GM12878 (cell line): ENCODE measurements around the gene RAB26. TPM values are rescaled to one million over a fixed set of nuclear protein-coding genes. Genes with fewer than 3 reads are reported as not detected.

Source experiments
- ATAC-seq: fragments of 200-7000 bp; cut with Tn5 transposase; 3 replicates; pipeline ENCODE4 v1.9.1; 2020; ENCODE audit warnings: mild to moderate bottlenecking, moderate library complexity
- BruUV-seq: library from RNA; stranded (reverse); fragments of 400-500 nt; replicated peaks from 2 replicates; lab custom pipeline; 2021; lab: Mats Ljungman, UMichigan
- CTCF ChIA-PET: fragments of 300-600 bp; sonication (Branson Sonifier 250); formaldehyde crosslinking; extraction: SDS; loops from one replicate; lab custom pipeline; 2021; ENCODE audit warnings: inconsistent platforms; lab: Yijun Ruan, JAX
- POLR2A ChIA-PET: fragments of 350-600 bp; formaldehyde crosslinking; extraction: SDS; loops from one replicate; lab custom pipeline; 2021; ENCODE audit warnings: inconsistent platforms; lab: Charles Lee
- RAD21 ChIA-PET: fragments of 300-600 bp; sonication (Branson Sonifier 250); formaldehyde crosslinking; loops from one replicate; lab custom pipeline; 2023; ENCODE audit warnings: antibody characterized with exemption; ENCODE audit not compliant: unreplicated experiment; lab: Charles Lee
- SMC1A ChIA-PET: fragments of 300-600 bp; sonication (Branson Sonifier 250); formaldehyde crosslinking; loops from one replicate; lab custom pipeline; 2023; ENCODE audit not compliant: unreplicated experiment, uncharacterized antibody; lab: Charles Lee
- DNase-seq: peaks from one replicate; pipeline ENCODE4 v3.0.0-alpha.2; 2011; ENCODE audit warnings: low read depth, low spot score
- FAIRE-seq: peaks from 3 replicates; lab custom pipeline; 2011; peaks lifted over from hg19 to GRCh38; lab: Jason Lieb, UNC
- H2AFZ ChIP-seq: 2 replicates; pipeline ENCODE4 v1.6.0; 2011; ENCODE audit warnings: low read depth, low read length, control low read depth; ENCODE audit not compliant: control insufficient read depth
- H3K27ac ChIP-seq: 2 replicates; pipeline ENCODE4 v1.5.1; 2011; ENCODE audit warnings: control low read depth; ENCODE audit not compliant: control insufficient read depth, insufficient read depth
- H3K27me3 ChIP-seq, 2 experiments: replicated peaks in 1 of 2; 2 replicates each; pipeline versions ENCODE4 v1.6.0 to v1.6.1; 2011; ENCODE audit warnings: low read length in 1 of 2; ENCODE audit not compliant: control insufficient read depth in 2 of 2, insufficient read depth in 2 of 2
- H3K36me3 ChIP-seq, 2 experiments: 2 replicates each; pipeline ENCODE4 v1.5.1; 2011; ENCODE audit warnings: low read length in 1 of 2; ENCODE audit not compliant: control insufficient read depth in 2 of 2, insufficient read depth in 2 of 2
- H3K4me1 ChIP-seq: 2 replicates; pipeline ENCODE4 v1.6.1; 2011; ENCODE audit warnings: mild to moderate bottlenecking, low read length, moderate library complexity, mixed read lengths; ENCODE audit not compliant: control insufficient read depth, insufficient read depth
- H3K4me2 ChIP-seq: 2 replicates; pipeline ENCODE4 v1.6.0; 2011; ENCODE audit warnings: control low read depth; ENCODE audit not compliant: control insufficient read depth, insufficient read depth
- H3K4me3 ChIP-seq: fragments of 200-600 bp; sonication (generic); 2 replicates; pipeline ENCODE4 v1.5.1; 2016
- H3K79me2 ChIP-seq: 2 replicates; pipeline ENCODE4 v1.6.0; 2011; ENCODE audit warnings: low read length; ENCODE audit not compliant: control insufficient read depth, insufficient read depth
- H3K9ac ChIP-seq: 2 replicates; pipeline ENCODE4 v1.8.0; 2011; ENCODE audit warnings: low read length, control low read depth, mixed read lengths; ENCODE audit not compliant: control insufficient read depth, insufficient read depth
- H3K9me3 ChIP-seq: replicated peaks from 3 replicates; pipeline ENCODE4 v1.5.1; 2011; ENCODE audit warnings: mild to moderate bottlenecking, low read length; ENCODE audit not compliant: control insufficient read depth, insufficient read depth
- H4K20me1 ChIP-seq: 2 replicates; pipeline ENCODE4 v1.6.0; 2011; ENCODE audit not compliant: control insufficient read depth, insufficient read depth
- CTCF ChIP-seq, 3 experiments: IDR thresholded peaks in 2 of 3; conservative IDR thresholded peaks in 1 of 3; 2 replicates each; pipeline ENCODE4 v1.5.1; 2011; ENCODE audit warnings: low read depth in 3 of 3, low read length in 3 of 3, mild to moderate bottlenecking in 3 of 3, control low read depth in 2 of 3, moderate library complexity in 2 of 3, inconsistent platforms in 1 of 3, mixed read lengths in 1 of 3; ENCODE audit not compliant: control insufficient read depth in 2 of 3, insufficient read depth in 1 of 3; ENCODE audit errors: extremely low read depth in 1 of 3
- GATAD2B ChIP-seq: fragments of 450-650 bp; conservative IDR thresholded peaks from 2 replicates; pipeline ENCODE4 v1.6.1; 2017; ENCODE audit warnings: low read depth, mild to moderate bottlenecking, moderate library complexity
- KDM1A ChIP-seq: fragments of 200-600 bp; sonication (generic); IDR thresholded peaks from 2 replicates; pipeline ENCODE4 v1.6.1; 2016; ENCODE audit warnings: borderline replicate concordance
- MLLT1 ChIP-seq: fragments of 450-650 bp; IDR thresholded peaks from 2 replicates; pipeline ENCODE4 v1.6.1; 2016; ENCODE audit warnings: mild to moderate bottlenecking
- PAX5 ChIP-seq: IDR thresholded peaks from 2 replicates; pipeline ENCODE4 v1.6.1; 2011; ENCODE audit warnings: low read depth, low read length, borderline replicate concordance
- RAD21 ChIP-seq: IDR thresholded peaks from 2 replicates; pipeline ENCODE4 v1.6.1; 2011; ENCODE audit warnings: mild to moderate bottlenecking, low read depth, low read length, moderate library complexity; ENCODE audit not compliant: insufficient read depth
- SMC3 ChIP-seq: IDR thresholded peaks from 2 replicates; pipeline ENCODE4 v1.6.1; 2011; ENCODE audit warnings: low read length, improper control_type of control experiment, borderline replicate concordance
- SUZ12 ChIP-seq: fragments of 200-600 bp; sonication (generic); IDR thresholded peaks from one replicate; pipeline ENCODE4 v1.6.1; 2018; ENCODE audit warnings: antibody characterized with exemption, mild to moderate bottlenecking; ENCODE audit not compliant: unreplicated experiment
- WGBS: methylation state at CpG from one replicate; pipeline ENCODE4 v1.1.6; 2016; ENCODE audit warnings: low lambda C conversion rate; ENCODE audit not compliant: insufficient replicate concordance, insufficient coverage; ENCODE audit errors: missing lambda C conversion rate; 5-methylcytosine and 5-hydroxymethylcytosine counted together
- in situ Hi-C: fragments of 300-500 bp; cut with MboI; formaldehyde crosslinking; loops from 9 replicates; pipeline ENCODE4 v1.14.3; 2018; ENCODE audit warnings: mixed read lengths
- intact Hi-C: fragments of 100-400 bp; cut with micrococcal nuclease; formaldehyde crosslinking; loops from one replicate; pipeline ENCODE4 v1.14.2; 2022; ENCODE audit not compliant: unreplicated experiment
- polyA plus RNA-seq, 11 experiments: library from polyadenylated mRNA; depleted of rRNA in 4 of 11; unstranded in 6 of 11; stranded (reverse) in 5 of 11; fragments of >200 nt; fragmentation: Nextera tagmentation in 4 of 11; fragmentation: Illumina TruSeq in 1 of 11; extraction: Ambion mirVana in 4 of 11; extraction: Trizol in 1 of 11; gene quantifications; 1 replicate in 1 of 11; 2 replicates in 10 of 11; pipeline versions ENCODE4 v1.2.1 to v1.2.3, GENCODE V29; 2011 to 2016; ENCODE audit warnings: inconsistent platforms in 2 of 11, missing spikeins in 2 of 11, low read depth in 1 of 11
- total RNA-seq, 4 experiments: library from RNA; depleted of rRNA in 3 of 4; stranded (reverse); fragments of >200 nt in 3 of 4; fragmentation: Illumina TruSeq in 1 of 4; extraction: Trizol in 1 of 4; gene quantifications; 2 replicates each; pipeline versions ENCODE4 v1.2.1 to v1.2.3, GENCODE V29; 2013 to 2021

The RAB26 gene
- total and polyA plus RNA-seq, 10 of the 15 experiments (the other 5 are each of a cell fraction or from before 2014, with no cell fraction given), result 0.13 to 4.5 (median 0.33) TPM; not detected in 1

GRCh38 chr16:2194852-2195321 is 46.5 kb downstream of the RAB26 start (continued):
- TF ChIP-seq CTCF (IDR thresholded peaks at IDR 0.05 in 2 of 3, conservative IDR thresholded peaks at IDR 0.05 in 1 of 3; ENCODE audit: control insufficient read depth in 2 of 3, extremely low read depth in 1 of 3, insufficient read depth in 1 of 3, low read depth in 3 of 3, low read length in 3 of 3) (peak; percentile 43 to 65 (median 48)), RAD21 (peak; percentile 55), SMC3 (peak; percentile 40; the same call in 1 of the 2 replicates), MLLT1 (no peak)

GRCh38 chr16:2195322-2196161 is 47.1 kb downstream of the RAB26 start:
- no peaks in the 10 kb centered on the region for H4K20me1 ChIP-seq
- ATAC-seq, result peak; percentile 36
- H3K27me3 ChIP-seq, result peaks cover 12 to 15% of the 10 kb centered on the region in 2 experiments
- CTCF ChIA-PET, result interaction anchor here (0.7 to 2.0 kb wide), 11 partner anchors 16 to 306 kb away, joined by 3 to 10 read pairs (median 3); partner anchors contain the start of genes ECI1 and PGP
- H3K27ac ChIP-seq, result no peak overlapping the region
- 0 out of 2 replicates have a peak overlapping the region, but pooled peaks have one; percentile 25 for H3K4me2 ChIP-seq
- no peak overlapping the region for H2AFZ ChIP-seq
- 7% methylated on average over 29 of the region's 49 CpGs for whole genome bisulfite sequencing
- no peak for FAIRE-seq
- RAD21 ChIA-PET, result interaction anchor here (0.7 to 1.5 kb wide), 4 partner anchors 56 to 306 kb away, joined by 3 to 11 read pairs (median 7); partner anchors contain the start of gene ECI1
- TF ChIP-seq KDM1A, result no peak
- no peak for TF ChIP-seq PAX5
- peak; percentile 28 for TF ChIP-seq SUZ12
- no peak for TF ChIP-seq GATAD2B
- TF ChIP-seq, all 136 proteins: peak for 1
- H3K79me2 ChIP-seq, result no peaks in the 10 kb centered on the region
- no peak for DNase-seq
- no TSS peak for BruUV-seq
- in situ Hi-C loops, result no loop called here
- no peaks in the 10 kb centered on the region for H3K36me3 ChIP-seq
- intact Hi-C loops, result loop anchor here (2.0 kb wide), 1 partner anchor 305 kb away; no protein-coding TSS in a partner anchor
- no peak overlapping the region for H3K4me3 ChIP-seq
- no peaks in the 10 kb centered on the region; the same call in 1 of the 2 replicates for H3K4me1 ChIP-seq
- H3K9ac ChIP-seq, result no peak overlapping the region
- SMC1A ChIA-PET, result no interaction called here
- no peaks in the 10 kb centered on the region for H3K9me3 ChIP-seq
- POLR2A ChIA-PET, result interaction anchor here (0.6 kb wide), 1 partner anchor 9 kb away, joined by 3 read pairs; no protein-coding TSS in a partner anchor
